ENCODE results near the gene DENND2A.

Gene DENND2A

GRCh38 chr7:140600341-140600740, 40.3 kb downstream of the DENND2A start:
- Histone ChIP-seq H3K27ac (ENCODE audit: insufficient read depth in 1 of 2, low read depth in 1 of 2, low read length in 2 of 2, poor library complexity in 1 of 2, severe bottlenecking in 2 of 2) (no peak overlapping the region), H3K27me3 (replicated peaks in 2 of 5; ENCODE audit: control insufficient read depth in 4 of 5, insufficient read depth in 5 of 5, low read length in 4 of 5) (peaks cover 0 to 9% (median 0%) of the 10 kb centered on the region in 5 experiments), H3K36me3 (ENCODE audit: control insufficient read depth in 4 of 4, insufficient read depth in 4 of 4, low read length in 3 of 4) (no peaks in the 10 kb centered on the region), H3K9me3 (ENCODE audit: control extremely low read depth in 1 of 5, control insufficient read depth in 4 of 5, insufficient read depth in 2 of 5, low read depth in 1 of 5, low read length in 4 of 5) (no peaks in the 10 kb centered on the region), H3K4me3 (ENCODE audit: control insufficient read depth in 1 of 7, extremely low read depth in 1 of 7, insufficient read depth in 4 of 7, low read depth in 2 of 7, low read length in 6 of 7) (no peak overlapping the region), H3K4me1 (ENCODE audit: control extremely low read depth in 1 of 4, control insufficient read depth in 4 of 4, insufficient read depth in 4 of 4, low read length in 3 of 4) (no peaks in the 10 kb centered on the region)
- DNase-seq, result no peak
- ChIA-PET CTCF (no interaction called here), POLR2A (no interaction called here)
- 97% methylated on average over 3 of the region's 3 CpGs for WGBS (ENCODE audit: insufficient coverage)

GRCh38 chr7:140597428-140597949, 43.1 kb downstream of the DENND2A start:
- Histone ChIP-seq H3K4me1 (ENCODE audit: control extremely low read depth in 1 of 4, control insufficient read depth in 4 of 4, insufficient read depth in 4 of 4, low read length in 3 of 4) (no peaks in the 10 kb centered on the region), H3K36me3 (ENCODE audit: control insufficient read depth in 4 of 4, insufficient read depth in 4 of 4, low read length in 3 of 4) (no peaks in the 10 kb centered on the region), H3K4me3 (ENCODE audit: control insufficient read depth in 1 of 7, extremely low read depth in 1 of 7, insufficient read depth in 4 of 7, low read depth in 2 of 7, low read length in 6 of 7) (no peak overlapping the region), H3K9me3 (ENCODE audit: control extremely low read depth in 1 of 5, control insufficient read depth in 4 of 5, insufficient read depth in 2 of 5, low read depth in 1 of 5, low read length in 4 of 5) (no peaks in the 10 kb centered on the region), H3K27me3 (replicated peaks in 2 of 5; ENCODE audit: control insufficient read depth in 4 of 5, insufficient read depth in 5 of 5, low read length in 4 of 5) (peaks cover 0 to 6% (median 0%) of the 10 kb centered on the region in 5 experiments), H3K27ac (ENCODE audit: insufficient read depth in 1 of 2, low read depth in 1 of 2, low read length in 2 of 2, poor library complexity in 1 of 2, severe bottlenecking in 2 of 2) (no peak overlapping the region)
- no peak for DNase-seq
- ChIA-PET CTCF (interaction anchor here (1.2 kb wide), 1 partner anchor 20 kb away, joined by 3 read pairs; no protein-coding TSS in a partner anchor), POLR2A (no interaction called here)
- WGBS (ENCODE audit: insufficient coverage), result 92% methylated on average over 2 of the region's 5 CpGs

- no peaks in the 10 kb centered on the region for H3K36me3 ChIP-seq (ENCODE audit: control insufficient read depth in 4 of 4, insufficient read depth in 4 of 4, low read length in 3 of 4)
- no peaks in the 10 kb centered on the region for H3K4me1 ChIP-seq (ENCODE audit: control extremely low read depth in 1 of 4, control insufficient read depth in 4 of 4, insufficient read depth in 4 of 4, low read length in 3 of 4)
- POLR2A ChIA-PET, result no interaction called here
- no peak overlapping the region for H3K27ac ChIP-seq (ENCODE audit: insufficient read depth in 1 of 2, low read depth in 1 of 2, low read length in 2 of 2, poor library complexity in 1 of 2, severe bottlenecking in 2 of 2)
- 89% methylated on average over 5 of the region's 7 CpGs for WGBS (ENCODE audit: insufficient coverage)
- H3K4me3 ChIP-seq (ENCODE audit: control insufficient read depth in 1 of 7, extremely low read depth in 1 of 7, insufficient read depth in 4 of 7, low read depth in 2 of 7, low read length in 6 of 7), result no peak overlapping the region
- H3K9me3 ChIP-seq (ENCODE audit: control extremely low read depth in 1 of 5, control insufficient read depth in 4 of 5, insufficient read depth in 2 of 5, low read depth in 1 of 5, low read length in 4 of 5), result no peaks in the 10 kb centered on the region
- no peak for DNase-seq
- peaks cover 0 to 3% (median 0%) of the 10 kb centered on the region in 5 experiments for H3K27me3 ChIP-seq (replicated peaks in 2 of 5; ENCODE audit: control insufficient read depth in 4 of 5, insufficient read depth in 5 of 5, low read length in 4 of 5)
- CTCF ChIA-PET, result interaction anchor here (1.2 to 2.0 kb wide), 2 partner anchors 9 to 20 kb away, joined by 3 to 5 read pairs; no protein-coding TSS in a partner anchor
Measured at GRCh38 chr7:140596519-140597427, 43.8 kb downstream of the DENND2A start.

- ChIA-PET CTCF (interaction anchor here (2.0 kb wide), 1 partner anchor 10 kb away, joined by 5 read pairs; no protein-coding TSS in a partner anchor), POLR2A (no interaction called here)
- no peaks in the 10 kb centered on the region for H3K4me1 ChIP-seq (ENCODE audit: control extremely low read depth in 1 of 4, control insufficient read depth in 4 of 4, insufficient read depth in 4 of 4, low read length in 3 of 4)
- no peaks in the 10 kb centered on the region for H3K9me3 ChIP-seq (ENCODE audit: control extremely low read depth in 1 of 5, control insufficient read depth in 4 of 5, insufficient read depth in 2 of 5, low read depth in 1 of 5, low read length in 4 of 5)
- no peak overlapping the region for H3K27ac ChIP-seq (ENCODE audit: insufficient read depth in 1 of 2, low read depth in 1 of 2, low read length in 2 of 2, poor library complexity in 1 of 2, severe bottlenecking in 2 of 2)
- H3K27me3 ChIP-seq (replicated peaks in 2 of 5; ENCODE audit: control insufficient read depth in 4 of 5, insufficient read depth in 5 of 5, low read length in 4 of 5), result peaks cover 0 to 3% (median 0%) of the 10 kb centered on the region in 5 experiments
- no peaks in the 10 kb centered on the region for H3K36me3 ChIP-seq (ENCODE audit: control insufficient read depth in 4 of 4, insufficient read depth in 4 of 4, low read length in 3 of 4)
- DNase-seq, result no peak
- 98% methylated on average over 13 of the region's 15 CpGs for WGBS (ENCODE audit: insufficient coverage)
- no peak overlapping the region for H3K4me3 ChIP-seq (ENCODE audit: control insufficient read depth in 1 of 7, extremely low read depth in 1 of 7, insufficient read depth in 4 of 7, low read depth in 2 of 7, low read length in 6 of 7)
Measured at GRCh38 chr7:140595468-140596092, 45.0 kb downstream of the DENND2A start.

- peaks cover 0 to 3% (median 0%) of the 10 kb centered on the region in 5 experiments for H3K27me3 ChIP-seq (replicated peaks in 2 of 5; ENCODE audit: control insufficient read depth in 4 of 5, insufficient read depth in 5 of 5, low read length in 4 of 5)
- no peak for DNase-seq
- no peaks in the 10 kb centered on the region for H3K9me3 ChIP-seq (ENCODE audit: control extremely low read depth in 1 of 5, control insufficient read depth in 4 of 5, insufficient read depth in 2 of 5, low read depth in 1 of 5, low read length in 4 of 5)
- H3K4me3 ChIP-seq (ENCODE audit: control insufficient read depth in 1 of 7, extremely low read depth in 1 of 7, insufficient read depth in 4 of 7, low read depth in 2 of 7, low read length in 6 of 7), result no peak overlapping the region
- no peak overlapping the region for H3K27ac ChIP-seq (ENCODE audit: insufficient read depth in 1 of 2, low read depth in 1 of 2, low read length in 2 of 2, poor library complexity in 1 of 2, severe bottlenecking in 2 of 2)
- H3K4me1 ChIP-seq (ENCODE audit: control extremely low read depth in 1 of 4, control insufficient read depth in 4 of 4, insufficient read depth in 4 of 4, low read length in 3 of 4), result no peaks in the 10 kb centered on the region
- ChIA-PET CTCF (no interaction called here), POLR2A (no interaction called here)
- WGBS (ENCODE audit: insufficient coverage), result 89% methylated on average over 6 of the region's 13 CpGs
- no peaks in the 10 kb centered on the region for H3K36me3 ChIP-seq (ENCODE audit: control insufficient read depth in 4 of 4, insufficient read depth in 4 of 4, low read length in 3 of 4)
Measured at GRCh38 chr7:140594131-140594691, 46.4 kb downstream of the DENND2A start.

- Histone ChIP-seq H3K4me3 (ENCODE audit: control insufficient read depth in 1 of 7, extremely low read depth in 1 of 7, insufficient read depth in 4 of 7, low read depth in 2 of 7, low read length in 6 of 7) (no peak overlapping the region), H3K4me1 (ENCODE audit: control extremely low read depth in 1 of 4, control insufficient read depth in 4 of 4, insufficient read depth in 4 of 4, low read length in 3 of 4) (no peaks in the 10 kb centered on the region), H3K27ac (ENCODE audit: insufficient read depth in 1 of 2, low read depth in 1 of 2, low read length in 2 of 2, poor library complexity in 1 of 2, severe bottlenecking in 2 of 2) (no peak overlapping the region), H3K27me3 (replicated peaks in 2 of 5; ENCODE audit: control insufficient read depth in 4 of 5, insufficient read depth in 5 of 5, low read length in 4 of 5) (peaks cover 0 to 3% (median 0%) of the 10 kb centered on the region in 5 experiments), H3K9me3 (ENCODE audit: control extremely low read depth in 1 of 5, control insufficient read depth in 4 of 5, insufficient read depth in 2 of 5, low read depth in 1 of 5, low read length in 4 of 5) (no peaks in the 10 kb centered on the region), H3K36me3 (ENCODE audit: control insufficient read depth in 4 of 4, insufficient read depth in 4 of 4, low read length in 3 of 4) (no peaks in the 10 kb centered on the region)
- DNase-seq, result no peak
- POLR2A ChIA-PET, result no interaction called here
- WGBS (ENCODE audit: insufficient coverage), result 73% methylated on average over 2 of the region's 4 CpGs
- CTCF ChIA-PET, result no interaction called here
Measured at GRCh38 chr7:140593672-140593982, 47.0 kb downstream of the DENND2A start.

Measured in common myeloid progenitor, CD34-positive (primary cell).